ENCODE data around the gene KIF26B.
"Not testable (repeated sequence)": the region's sequence is repeated elsewhere in the genome, so short reads cannot be mapped to it uniquely, and the experiment has no call there.

Gene KIF26B

DNA sequence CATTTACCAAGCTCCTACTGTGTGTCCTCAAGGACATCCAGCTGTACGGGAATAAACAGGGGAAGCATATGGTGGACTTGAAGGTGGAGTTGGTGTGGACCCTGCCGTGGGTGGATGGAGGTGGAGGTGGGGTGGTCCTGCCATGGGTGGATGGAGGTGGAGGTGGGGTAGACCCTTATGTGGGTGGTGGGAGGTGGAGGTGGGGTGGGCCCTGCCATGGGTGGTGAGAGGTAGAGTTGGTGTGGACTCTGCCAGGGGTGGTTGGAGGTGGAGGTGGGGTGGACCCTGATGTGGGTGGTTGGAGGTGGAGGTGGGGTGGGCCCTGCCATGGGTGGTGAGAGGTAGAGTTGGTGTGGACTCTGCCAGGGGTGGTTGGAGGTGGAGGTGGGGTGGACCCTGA lies 169.0 kb downstream of the KIF26B start:
- DNase-seq (ENCODE audit: low read depth in 2 of 2): not testable (repeated sequence)

DNA sequence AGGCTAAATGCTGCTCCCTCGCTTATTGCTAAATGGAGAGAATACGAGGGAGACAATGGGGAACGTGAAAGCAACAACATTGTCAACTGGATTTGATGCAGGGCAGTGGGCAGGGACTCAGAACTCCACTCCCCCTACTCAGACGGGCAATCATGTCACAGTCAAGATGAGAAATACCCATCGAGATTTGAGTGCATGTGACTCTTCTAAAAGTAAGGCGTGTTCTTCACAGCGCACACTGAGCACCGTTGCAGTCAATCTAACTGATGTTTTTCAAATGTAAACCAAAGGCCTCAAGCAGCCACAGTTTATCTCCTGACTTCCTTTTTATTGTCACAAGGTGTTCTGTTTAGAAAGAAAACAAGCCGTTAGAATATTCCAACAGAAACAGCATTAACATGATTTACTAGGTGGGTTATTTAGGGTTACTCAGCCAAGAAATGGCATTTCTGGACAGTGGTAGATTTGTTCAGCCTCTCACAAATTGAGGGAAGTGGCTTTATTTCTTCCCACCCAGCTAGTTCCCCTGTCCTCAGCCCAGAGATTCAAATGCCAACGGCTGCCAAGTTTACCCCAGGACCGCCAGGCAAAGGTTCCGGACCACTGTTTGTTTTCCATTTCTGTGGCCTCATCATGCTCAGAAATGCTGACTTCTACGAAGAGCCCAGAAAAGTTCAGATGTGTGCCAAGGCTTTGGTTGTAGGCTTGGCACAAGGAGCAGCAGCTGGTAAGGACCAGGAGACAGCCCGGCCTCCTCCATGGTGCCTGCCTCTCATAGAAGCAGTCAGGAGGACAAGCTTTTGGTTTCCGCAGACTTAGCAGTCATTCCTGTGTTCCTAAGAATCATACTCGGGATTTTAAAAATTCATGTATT lies 171.4 kb downstream of the KIF26B start:
- DNase-seq (ENCODE audit: low read depth in 2 of 2): no peak

DNA sequence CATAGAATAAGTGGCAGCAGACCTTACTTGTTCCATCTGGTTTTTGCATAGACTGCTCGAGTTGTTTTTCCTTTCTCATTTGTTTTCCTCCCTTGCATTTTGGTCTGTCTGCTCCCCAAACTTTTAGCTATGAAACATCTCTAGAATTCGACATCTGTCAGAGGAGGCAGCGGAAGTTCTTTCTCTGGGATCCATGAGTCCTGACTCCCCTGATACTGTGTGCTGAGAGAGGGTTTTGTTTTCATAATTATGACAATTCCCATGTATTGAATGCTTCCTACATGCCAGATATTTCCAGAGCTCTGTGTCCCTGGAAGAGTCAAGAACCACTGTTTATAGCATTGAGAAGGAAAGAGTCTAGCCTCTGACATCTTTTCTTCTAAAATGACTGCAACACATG lies 172.6 kb downstream of the KIF26B start:
- no peak for DNase-seq (ENCODE audit: low read depth in 2 of 2)

DNA sequence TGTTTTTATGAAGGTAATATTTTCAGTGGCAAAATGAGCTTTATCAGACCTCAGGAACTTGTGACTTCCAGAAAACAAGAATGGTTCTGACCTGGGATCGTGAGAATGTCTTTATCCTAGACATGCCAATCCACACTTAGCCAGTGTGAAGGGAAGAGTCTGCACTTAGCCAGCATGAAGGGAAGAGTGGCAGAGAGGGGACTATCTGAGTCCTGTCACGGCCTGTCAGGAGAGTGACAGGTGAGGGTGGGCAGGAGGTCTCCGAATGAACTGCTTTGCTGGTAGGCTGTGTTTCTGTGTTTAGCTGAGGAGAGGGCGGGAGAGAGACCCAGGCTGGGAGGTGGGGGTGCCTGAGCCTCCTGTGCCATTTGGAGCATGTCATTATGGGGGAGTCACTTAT lies 173.1 kb downstream of the KIF26B start:
- no peak for DNase-seq (ENCODE audit: low read depth in 2 of 2)

DNA sequence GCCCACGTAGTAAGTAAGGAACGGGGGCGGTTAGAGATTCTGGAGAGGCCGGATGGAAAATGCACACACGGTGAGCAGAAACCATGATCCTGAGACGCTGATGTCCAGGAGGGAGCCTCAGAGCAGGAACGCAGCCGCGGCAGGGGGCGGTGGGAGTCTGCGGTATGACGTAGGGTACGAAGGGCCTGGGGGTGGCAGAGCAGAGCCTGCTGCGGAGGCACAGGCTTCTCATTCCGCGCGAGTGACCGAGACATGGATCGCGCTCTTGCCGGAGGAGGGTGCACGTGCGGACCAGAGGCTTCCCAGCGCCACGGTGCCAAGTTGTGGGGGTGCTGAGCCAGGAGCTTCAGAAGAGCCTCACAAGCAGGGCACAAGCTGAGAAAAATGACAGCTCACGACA lies 176.2 kb downstream of the KIF26B start:
- no peak for DNase-seq (ENCODE audit: low read depth in 2 of 2)

DNA sequence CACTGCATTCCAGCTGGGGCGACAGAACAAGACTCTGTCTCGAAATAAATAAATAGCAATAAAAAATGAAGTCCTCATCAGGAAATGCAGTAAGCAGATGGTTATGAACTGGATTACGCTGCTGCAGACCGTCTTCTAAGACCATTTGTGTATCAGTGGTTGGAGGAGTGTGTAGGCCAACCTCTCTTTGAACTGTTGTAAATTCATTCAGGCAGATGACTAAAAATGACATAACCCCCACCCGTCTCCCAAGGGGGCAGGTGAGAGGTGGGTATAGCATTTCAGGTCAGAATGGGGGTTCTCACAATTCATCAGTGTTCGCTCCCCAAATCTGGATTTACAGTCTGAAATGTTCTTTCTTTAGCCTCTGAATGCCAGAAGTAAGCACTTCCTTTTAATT lies 177.3 kb downstream of the KIF26B start:
- DNase-seq (ENCODE audit: low read depth in 2 of 2): no peak

DNA sequence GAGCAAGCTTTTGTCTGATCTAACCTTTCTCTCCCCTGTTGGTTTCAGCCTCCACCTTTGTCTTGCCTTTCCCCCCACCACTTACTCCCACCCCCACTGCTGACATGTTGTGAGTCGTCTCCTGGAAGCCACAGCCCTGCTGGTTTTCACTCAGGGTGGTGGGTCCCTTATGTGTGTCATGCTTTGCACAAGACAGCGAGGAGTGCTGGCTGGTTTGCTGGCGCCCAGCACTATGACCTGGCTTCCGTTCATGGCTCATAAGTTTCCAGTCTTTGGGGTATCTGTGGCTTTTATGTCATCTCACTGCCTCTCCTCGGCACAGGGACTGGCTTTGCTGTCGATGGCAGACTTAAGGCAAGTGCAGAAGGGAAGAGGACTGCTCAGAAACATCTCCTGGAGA lies 177.7 kb downstream of the KIF26B start:
- DNase-seq (ENCODE audit: low read depth in 2 of 2): no peak

DNA sequence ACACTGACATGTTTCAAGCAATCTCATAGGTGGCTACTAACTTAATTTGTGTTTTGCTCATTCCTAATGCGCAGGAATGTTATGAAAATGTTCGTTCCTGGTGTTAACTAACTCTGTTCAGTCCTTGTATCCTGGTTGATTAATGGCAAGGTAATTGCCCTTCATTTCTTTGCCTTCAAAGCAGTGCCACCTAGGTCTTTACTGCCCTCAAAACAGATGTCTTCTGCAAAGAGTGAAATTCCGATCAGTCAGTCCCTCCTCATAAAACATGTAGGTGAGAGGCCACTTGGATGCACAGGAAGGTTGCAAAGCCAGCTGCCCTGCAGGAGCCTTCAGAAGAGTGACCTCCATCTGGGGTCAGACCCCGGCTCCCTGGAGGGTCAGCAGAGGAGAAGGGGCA lies 179.4 kb downstream of the KIF26B start:
- DNase-seq (ENCODE audit: low read depth in 2 of 2): no peak

DNA sequence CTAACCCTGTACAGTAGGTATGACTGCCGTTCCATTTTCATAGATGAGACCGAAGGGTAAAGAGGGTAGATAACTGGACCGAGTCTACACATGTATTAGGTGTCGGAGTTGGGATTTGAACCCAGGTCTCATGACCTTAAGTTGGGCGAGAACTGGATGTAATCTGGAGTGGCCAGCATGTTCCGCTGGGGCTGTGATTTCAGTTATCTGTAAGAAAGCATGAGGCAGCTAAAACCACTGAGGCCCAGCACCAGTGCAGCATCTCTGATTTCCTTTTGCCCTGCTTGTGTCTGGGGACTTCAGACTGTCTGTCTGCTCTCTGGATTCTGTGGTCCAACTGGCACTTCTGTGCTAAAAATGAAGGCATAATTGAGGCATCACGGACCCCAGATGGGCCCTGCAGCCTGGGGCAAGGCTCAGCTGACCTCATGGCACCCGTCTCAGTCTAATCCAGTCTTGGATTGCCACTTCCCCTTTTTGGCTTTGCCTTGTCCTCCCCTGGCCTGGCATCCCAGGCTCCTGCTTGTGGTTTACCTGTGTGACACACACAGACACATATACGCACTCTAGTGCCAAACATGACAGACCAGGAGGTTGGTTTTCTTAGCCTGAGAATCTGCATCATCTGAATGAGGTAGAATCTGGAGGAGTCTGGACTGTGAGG lies 180.2 kb downstream of the KIF26B start:
- no peak for DNase-seq (ENCODE audit: low read depth in 2 of 2)

DNA sequence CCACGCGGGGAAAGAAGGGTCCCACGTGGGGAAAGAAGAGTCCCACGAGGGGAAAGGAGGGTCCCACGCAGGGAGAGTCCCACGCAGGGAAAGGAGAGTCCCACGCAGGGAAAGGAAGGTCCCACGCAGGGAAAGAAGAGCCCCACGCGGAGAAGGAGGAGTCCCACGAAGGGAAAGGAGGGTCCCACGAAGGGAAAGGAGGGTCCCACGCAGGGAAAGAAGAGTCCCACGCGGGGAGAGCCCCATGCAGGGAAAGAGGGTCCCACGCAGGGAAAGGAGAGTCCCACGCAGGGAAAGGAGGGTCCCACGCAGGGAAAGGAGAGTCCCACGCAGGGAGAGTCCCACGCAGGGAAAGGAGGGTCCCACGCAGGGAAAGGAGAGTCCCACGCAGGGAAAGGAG lies 180.9 kb downstream of the KIF26B start:
- DNase-seq (ENCODE audit: low read depth in 2 of 2): not testable (repeated sequence)

DNA sequence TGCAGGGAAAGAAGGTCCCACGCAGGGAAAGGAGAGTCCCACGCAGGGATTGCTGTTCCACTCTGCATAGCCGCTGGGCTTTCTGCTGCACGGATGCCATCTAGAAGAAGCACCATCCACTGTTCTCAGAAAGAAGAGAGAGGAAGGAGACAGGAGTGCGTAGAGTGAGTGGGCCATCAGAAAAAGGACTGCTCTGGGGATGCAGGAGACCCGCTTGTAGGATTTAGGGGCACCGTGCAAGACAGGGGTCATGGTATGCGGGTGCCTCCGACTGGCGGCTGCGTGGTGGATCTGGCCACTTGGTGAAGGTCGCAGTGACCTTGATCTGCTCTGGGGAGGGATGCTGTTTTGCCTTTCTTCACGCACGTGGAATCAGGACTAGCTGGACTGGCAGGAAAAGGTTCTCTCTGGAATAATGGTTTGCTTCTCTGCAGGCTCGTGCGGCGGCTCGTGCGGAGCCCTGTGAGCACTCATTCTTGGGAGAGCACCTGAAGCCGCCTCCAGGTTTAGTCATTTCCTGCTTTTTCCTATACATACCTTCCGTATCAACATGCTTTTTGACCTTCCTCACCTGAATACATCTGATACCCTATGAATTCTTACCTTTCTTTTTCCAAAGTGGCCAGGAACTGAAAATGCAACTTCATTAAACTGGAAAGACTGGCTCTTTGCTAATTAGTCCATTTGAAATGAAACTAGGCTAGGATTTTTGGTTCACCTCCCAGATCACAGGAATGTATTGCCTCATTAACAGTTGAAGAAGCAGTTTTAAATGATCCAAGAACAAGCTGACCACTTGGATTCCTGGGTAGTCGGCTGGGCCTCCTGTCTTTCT lies 181.6 kb downstream of the KIF26B start:
- DNase-seq (ENCODE audit: low read depth in 2 of 2): no peak

DNA sequence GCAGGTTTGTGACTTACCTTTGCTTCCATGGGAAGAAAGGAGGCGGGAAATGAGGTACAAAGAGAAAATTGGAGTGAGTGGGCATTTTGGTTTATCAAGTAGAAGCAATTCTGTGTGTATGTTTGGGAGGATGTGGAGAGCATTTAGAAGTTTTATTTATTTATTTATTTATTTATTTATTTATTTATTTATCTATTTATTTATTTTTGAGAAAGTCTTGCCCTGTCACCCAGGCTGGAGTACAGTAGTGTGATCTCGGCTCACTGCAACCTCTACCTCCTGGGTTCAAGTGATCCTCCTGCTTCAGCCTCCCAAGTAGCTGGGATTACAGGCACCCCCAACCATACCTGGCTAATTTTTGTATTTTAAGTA lies 182.2 kb downstream of the KIF26B start:
- DNase-seq (ENCODE audit: low read depth in 2 of 2): not testable (repeated sequence)

DNA sequence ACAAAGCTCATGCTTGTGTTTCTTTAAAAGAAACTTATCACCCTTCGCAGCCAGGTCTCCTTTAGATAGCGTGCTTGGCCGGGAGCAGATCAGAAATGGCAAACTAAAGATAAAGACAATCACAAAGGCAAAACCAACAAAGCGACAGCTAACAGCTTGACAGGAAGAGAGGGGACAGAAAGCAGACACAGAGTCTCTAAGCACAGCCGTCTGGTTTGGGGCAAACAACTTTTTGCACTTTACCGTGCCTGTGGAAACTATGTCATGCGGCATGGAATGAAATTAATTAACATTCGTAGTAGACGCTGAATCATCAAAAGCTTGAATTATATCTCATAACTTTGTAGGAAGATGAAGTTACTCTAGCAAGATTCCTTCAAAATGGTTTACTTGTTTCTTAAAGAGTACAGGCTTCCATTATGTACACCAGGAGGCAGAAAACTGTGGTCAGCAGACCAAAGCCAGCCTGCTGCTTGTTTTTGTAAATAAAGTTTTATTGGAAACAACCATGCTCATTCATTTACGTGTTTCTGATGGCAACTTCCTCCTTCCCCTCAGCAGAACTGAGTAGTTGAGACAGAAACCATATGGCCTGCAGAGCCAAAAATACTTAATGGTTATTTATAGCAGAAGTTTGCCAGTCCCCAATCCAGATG lies 183.2 kb downstream of the KIF26B start:
- no peak for DNase-seq (ENCODE audit: low read depth in 2 of 2)

DNA sequence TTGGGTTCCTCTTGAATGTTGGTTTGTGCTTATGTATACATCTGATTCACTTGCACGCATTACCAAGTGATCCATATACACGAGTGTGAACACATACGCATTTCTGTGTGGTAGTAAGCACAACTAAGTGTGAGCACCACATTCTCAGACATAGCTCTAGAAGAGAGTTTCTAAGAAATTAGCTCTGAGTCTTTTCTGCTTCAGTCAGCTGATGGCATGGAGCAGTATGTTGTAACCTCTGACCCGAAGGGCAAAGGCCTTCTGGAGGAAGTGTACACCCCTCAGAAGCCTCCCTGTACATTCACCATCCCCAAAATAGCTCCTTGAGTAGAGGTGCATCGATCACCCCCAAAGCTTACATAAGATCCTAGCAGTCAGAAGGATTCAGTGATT lies 183.7 kb downstream of the KIF26B start:
- no peak for DNase-seq (ENCODE audit: low read depth in 2 of 2)

DNA sequence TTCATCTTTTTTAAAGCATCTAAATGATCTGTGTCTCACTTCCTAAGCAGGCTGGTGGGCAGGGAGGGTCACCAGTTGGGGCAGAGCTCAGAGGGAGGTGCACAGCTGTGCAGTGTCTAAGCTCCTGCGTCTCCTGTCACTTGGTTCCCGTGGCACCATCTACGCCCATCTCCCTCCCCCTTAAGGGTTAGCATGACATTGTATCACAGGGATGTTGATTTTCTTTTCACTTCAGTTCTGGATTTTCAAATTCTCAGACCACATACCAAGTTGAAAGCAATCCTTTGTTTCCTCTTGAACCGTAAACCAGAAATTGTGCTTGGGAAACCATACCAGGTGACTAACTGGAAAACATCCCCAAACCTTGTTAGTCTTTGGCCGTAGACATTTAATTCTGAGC lies 187.0 kb downstream of the KIF26B start:
- DNase-seq (ENCODE audit: low read depth in 2 of 2): no peak

DNA sequence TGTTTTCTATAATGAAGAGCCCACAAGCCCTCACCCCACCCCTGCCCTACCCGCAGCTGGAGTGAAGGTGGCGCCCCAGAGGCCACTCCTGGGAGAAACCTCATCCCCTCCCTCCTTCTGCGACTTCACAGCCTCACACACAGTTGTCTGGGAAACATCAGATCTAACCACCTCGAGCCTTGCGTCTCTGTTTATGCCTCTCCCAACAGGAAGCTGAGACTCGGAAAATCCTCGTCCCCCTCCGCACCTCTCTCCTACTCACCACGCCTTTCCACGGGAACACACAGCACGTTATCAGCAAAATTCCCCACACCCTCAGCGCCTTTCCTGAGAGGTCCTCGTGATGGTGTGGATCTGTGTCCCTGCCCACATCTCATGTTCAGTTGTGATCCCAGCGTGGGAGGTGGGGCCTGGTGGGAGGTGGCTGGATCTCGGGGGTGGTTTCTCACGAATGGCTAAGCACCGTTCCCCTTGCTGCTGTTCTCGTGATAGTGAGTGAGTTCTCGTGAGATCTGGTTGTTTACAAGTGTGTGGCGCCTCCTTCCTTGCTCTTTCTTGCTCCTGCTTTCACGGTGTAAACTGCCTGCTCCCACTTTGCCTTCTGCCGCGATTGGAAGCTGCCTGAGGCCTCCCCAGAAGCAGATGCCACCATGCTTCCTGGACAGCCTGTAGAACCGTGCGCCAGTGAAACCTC lies 190.6 kb downstream of the KIF26B start:
- no peak for DNase-seq (ENCODE audit: low read depth in 2 of 2)

DNA sequence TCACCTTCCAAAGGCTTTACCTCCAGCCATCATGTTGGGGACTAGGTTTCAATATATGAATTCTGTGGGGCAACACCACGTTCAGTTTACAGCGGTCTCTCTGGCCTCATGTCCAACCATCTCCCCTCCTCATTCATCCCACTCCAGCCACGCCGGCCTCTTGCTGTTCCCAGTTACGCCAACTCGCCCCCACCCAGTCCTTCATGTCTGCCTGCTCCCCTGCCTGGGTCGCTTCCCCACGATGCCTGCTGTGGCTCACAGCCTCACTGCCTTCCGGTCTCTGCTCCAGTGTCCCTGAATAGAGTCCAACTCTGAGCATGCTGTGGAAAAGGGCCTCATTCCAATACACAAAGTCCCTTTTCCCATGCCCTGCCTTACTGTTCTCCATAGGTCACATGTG lies 193.8 kb downstream of the KIF26B start:
- no peak for DNase-seq (ENCODE audit: low read depth in 2 of 2)

DNA sequence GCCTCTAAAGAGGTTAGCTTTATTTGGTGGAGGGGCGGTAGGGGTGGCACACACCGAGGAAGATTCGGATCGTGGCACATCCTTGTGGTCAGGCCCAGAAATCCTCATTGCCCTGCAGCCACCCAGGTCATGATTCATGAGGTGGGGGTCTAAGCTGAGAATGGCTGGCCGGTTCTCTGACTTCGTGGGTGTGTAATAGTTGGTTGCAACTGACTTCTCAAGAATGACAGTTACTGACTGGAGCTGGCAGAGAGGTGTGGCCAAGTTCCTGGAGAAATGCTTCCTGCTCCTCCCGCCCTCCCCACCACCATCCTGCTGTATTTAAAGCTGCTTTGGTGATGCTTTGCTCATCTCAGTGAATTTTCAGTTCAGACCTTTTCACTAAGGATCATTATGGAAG lies 198.6 kb downstream of the KIF26B start:
- DNase-seq (ENCODE audit: low read depth in 2 of 2): no peak

DNA sequence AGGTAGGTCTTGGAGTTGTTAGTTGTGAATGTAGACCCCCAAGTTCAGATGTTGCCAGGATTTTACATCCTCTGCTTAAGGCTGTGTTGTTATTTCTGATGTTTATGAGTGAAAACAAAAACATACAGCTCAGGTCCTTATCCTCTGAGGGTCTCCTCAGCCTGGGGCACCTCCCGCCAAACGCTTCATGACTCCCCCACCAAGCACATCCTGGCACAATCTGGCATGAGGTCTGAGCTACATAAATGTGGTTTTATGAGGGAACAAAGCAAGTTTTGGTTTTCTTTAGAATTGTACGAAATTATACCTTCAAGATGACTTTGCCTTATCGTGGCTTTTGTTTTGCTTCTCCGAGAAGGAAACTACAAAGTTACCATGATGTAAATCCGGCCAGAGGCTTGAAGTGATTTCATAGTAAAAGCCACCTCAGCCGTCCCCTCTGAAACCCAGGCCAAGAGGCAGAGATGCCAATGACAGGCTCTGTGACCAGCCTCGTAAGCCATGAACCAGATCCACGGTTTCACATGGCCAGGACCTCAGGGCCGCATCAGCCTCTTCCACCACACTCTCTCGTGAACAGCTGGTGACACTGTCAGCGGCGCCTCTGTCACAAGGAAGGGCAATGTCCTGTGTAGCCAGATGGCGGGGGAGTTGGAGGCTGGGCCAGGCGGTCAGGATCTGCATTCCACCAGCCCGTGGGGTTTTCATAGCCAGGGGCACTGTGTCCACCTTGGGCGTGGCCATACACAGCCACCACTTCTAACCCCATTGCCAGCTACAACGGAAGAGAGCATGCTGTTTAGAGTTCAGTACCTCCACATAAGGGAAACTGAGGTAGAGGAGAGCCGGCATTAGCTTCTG lies 199.4 kb downstream of the KIF26B start:
- no peak for DNase-seq (ENCODE audit: low read depth in 2 of 2)

DNA sequence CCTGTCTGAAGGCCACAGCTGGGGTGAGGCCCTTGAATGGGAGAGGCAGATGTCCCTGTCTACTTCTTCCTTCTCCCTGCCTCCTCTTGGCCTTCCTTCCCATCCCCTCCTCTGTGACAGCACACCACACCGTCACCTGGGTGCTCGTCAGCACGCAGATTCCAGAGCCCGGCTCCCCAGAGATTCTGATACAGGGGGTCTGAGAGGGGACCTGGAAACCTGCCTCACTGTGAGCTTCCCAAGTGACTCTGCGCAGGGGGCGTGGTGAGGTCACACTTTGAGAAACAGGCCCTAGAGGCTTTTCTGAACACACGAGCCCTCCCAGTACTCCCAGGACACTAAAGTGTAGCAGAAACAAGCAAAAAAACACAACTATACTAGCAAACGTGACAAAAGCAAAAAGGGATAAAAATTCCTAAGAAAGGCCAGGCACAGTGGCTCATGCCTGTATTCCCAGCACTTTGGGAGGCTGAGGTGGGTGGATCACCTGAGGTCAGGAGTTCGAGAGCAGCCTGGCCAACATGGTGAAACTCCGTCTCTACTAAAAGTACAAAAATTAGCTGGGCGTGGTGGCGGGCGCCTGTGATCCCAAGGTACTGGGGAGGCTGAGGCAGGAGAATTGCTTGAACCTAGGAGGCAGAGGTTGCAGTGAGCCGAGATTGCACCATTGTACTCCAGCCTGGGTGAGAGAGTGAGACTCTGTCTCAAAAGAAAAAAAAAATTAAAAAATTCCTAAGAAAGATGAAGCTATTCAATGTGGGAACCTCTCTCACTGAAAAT lies 201.3 kb downstream of the KIF26B start:
- DNase-seq (ENCODE audit: low read depth in 2 of 2): not testable (repeated sequence)

Data from stimulated activated CD4-positive, alpha-beta T cell treated with anti-CD3 and anti-CD28 coated beads, Interleukin-1b, Interleukin-23, amount 100 ng/mL, for 4 hours (primary cell).